NCI-H187 (cell line): ENCODE results near the gene CFAP53.

Experiments
- DNase-seq, 2 experiments: peaks; one replicate each; lab custom pipeline; 2025; lab: John Stamatoyannopoulos, UW

CFAP53 gene

DNA sequence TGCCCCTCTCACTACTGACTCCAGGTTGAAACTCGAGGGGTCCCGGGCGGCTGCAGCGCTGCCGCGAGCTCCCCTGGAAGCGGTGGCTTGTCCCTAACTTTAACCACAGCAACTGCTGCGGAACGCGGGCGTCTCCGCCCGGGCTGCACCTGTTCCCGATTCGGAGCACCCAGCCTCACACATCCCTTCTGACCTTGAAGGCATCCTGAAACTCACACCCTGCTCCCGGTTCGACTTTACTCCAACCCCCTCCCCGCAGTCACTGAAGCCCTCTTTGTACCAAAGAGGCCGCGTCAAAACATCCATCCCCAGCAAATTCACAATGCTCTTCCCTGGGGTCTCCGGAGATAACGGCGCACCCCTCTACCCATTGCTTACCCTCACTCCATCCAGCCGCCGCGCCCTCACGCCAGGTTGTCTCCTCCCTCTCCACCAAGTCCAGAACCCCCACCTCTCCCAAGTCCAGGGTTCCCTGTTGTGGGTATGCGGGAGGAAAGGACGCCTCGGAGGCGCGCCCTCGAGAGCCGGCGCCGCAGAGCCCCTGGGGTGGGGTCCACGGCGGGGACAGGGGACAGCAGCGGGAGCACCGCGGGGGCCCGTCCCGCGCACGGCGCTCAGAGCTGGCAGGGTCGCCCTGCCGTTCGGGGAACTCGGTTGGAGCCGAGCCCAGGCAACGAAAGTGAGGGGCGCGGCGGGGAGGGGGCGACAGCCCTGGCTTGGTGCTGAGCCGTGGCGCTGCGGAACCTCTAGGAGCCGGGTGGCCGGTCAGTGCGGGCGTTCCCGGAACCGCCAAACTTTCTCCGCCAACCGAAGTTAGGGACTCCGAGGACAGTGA is 72.3 kb downstream of the CFAP53 start:
- no peak for DNase-seq

- DNase-seq = no peak
These were observed 73.1 kb downstream of the CFAP53 start for GRCh38 chr18:50192995-50193795.

GRCh38 chr18:50190926-50191325 is 75.4 kb downstream of the CFAP53 start:
- DNase-seq = no peak

DNA sequence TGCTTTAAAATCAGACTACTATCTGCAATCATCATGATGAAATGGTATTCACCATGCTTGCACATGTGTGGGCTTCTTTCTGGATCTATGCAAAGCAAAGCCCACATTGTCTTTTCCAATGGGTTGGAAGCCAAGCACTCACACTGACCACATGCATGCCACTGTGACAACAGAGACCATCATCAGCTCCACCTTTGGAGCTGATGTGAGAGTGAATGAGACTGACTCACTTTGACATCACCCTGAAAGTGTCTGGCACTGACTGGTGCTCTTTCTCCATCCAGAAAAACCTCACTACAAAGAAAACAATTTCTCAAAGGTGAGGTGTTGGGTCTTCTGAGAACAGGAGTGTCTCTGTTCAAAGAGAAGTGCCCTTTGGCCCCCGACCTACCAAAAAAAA is 76.1 kb downstream of the CFAP53 start:
- no peak for DNase-seq

GRCh38 chr18:50189160-50189559 is 77.1 kb downstream of the CFAP53 start:
- DNase-seq = no peak

DNA sequence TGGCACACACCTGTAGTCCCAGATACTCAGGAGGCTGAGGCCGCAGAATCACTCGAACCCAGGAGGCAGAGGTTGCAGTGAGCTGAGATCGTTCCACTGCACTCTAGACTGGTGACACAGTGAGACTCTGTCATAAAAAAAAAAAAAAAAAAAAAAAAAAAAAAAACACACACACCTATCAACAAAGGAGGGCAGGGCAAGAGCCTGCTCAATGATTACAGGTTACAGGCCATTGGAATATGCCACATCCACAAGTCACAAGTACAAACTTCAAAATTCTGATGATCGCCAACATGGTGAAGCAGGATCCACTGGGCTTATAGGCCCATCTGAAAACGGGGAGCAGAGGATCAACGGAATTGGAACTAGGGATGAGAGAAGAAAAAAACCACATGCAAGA is 77.6 kb downstream of the CFAP53 start:
- DNase-seq = no peak

- DNase-seq = no peak
These were observed 78.6 kb downstream of the CFAP53 start for GRCh38 chr18:50187659-50188058.

- no peak for DNase-seq
These were observed 79.9 kb downstream of the CFAP53 start for GRCh38 chr18:50186385-50186784.

- DNase-seq = peak in 1 of 2 experiments; percentile 13
These were observed 82.7 kb downstream of the CFAP53 start for GRCh38 chr18:50183556-50183955.

DNA sequence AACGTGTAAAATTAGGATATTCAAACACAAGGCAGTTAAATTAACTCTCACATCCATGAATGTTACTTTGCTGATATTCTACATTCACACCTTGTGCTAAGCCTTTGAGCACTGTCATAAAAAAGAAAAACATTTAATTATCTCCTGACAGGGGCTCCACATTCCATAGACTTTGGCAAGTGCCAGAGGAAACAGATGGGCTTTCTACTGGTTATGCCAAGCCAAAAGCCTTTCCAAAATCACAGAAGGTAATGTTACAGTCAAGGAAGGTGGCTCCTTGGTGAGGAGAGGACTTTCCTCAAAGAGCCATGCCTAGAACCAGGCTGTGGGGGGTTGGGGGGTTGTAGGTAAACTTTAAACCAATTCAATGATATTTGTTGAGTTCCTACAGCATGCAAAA is 83.8 kb downstream of the CFAP53 start:
- DNase-seq = no peak

- no peak for DNase-seq
These were observed 84.7 kb downstream of the CFAP53 start for GRCh38 chr18:50181590-50181989.

DNA sequence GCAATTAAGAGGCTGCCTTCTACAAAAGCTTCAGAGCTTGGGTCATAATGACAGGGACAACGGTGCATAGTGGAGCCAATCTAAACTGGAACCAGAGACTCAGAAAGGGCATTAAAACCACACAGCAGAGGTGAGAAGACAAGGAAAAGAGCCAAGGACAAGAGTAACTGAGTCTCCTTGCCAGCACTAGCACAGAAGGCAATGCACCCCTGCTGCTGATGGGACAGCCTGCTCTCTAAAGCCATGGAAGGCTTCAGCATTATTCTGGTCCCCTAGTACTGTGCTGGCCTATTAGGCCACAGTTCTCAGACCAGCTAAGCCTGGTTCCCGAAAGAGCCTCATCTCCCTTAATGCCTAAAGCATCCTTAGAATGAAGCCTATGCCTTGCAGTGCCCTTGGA is 86.8 kb downstream of the CFAP53 start:
- no peak for DNase-seq

DNA sequence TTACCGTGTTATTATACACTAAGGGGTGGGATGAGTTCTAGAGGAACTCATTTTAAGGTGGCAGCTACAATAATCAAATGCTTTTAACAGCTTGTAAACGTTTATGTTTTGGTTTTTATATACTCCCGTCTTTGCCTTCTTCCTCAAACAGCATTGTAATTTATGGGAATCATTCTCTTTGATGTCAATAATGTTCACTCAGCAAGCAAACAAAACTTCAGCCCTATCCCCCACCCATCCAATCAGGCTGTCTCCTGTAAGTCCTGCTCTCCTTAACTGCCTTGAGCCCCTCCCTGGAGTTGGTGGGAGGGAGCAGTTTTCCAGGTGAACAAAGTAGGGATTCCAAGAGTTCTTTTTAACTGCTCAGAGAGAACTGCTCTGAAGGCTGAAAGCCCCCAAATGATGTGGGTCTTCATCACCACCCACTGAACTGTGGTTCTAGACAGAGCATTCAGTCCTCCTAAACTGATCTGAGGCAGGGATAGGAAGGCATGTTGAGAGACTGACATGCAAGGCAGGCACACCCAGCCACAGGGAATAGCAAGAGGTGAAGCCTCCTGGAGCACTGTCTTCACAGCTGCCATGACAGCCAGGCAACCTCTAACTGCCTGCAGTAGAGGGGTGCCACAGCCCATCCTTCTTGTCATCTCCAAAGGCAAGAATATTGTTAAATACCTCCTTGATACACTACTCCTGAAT is 88.9 kb downstream of the CFAP53 start:
- DNase-seq = no peak
